PFSK-1 (cell line): ENCODE results near the gene SDF4.

Experiments
- POLR2AphosphoS5 ChIP-seq: IDR thresholded peaks from 2 replicates; pipeline ENCODE4 v1.6.1; 2012; ENCODE audit warnings: low read depth, mild to moderate bottlenecking, control low read depth, low read length, moderate library complexity
- REST ChIP-seq, 2 experiments: IDR thresholded peaks; 2 replicates each; pipeline versions ENCODE4 v1.6.1 to v1.8.0; 2011 to 2012; ENCODE audit warnings: low read depth in 2 of 2, low read length in 2 of 2, control low read depth in 1 of 2, inconsistent platforms in 1 of 2, mild to moderate bottlenecking in 1 of 2, moderate library complexity in 1 of 2; ENCODE audit not compliant: insufficient read depth in 1 of 2
- TAF1 ChIP-seq: IDR thresholded peaks from 2 replicates; pipeline ENCODE4 v1.6.1; 2012; ENCODE audit warnings: low read length, control low read depth, borderline replicate concordance; ENCODE audit not compliant: insufficient read depth

- TF ChIP-seq TAF1, result no peak
- no peak for TF ChIP-seq POLR2AphosphoS5
- no peak for TF ChIP-seq REST (IDR thresholded peaks at IDR 0.05; ENCODE audit: insufficient read depth in 1 of 2, low read depth in 2 of 2, low read length in 2 of 2)
These were observed 42.6 kb upstream of the SDF4 start for GRCh38 chr1:1274299-1274930.
